ENCODE results near the gene SLC4A2. TPM values are rescaled to one million over a fixed set of nuclear protein-coding genes. Genes with fewer than 3 reads are reported as not detected.

The SLC4A2 gene
- total and polyA plus RNA-seq, 2 of the 8 experiments (the other 6 are each of a cell fraction or from before 2014, with no cell fraction given), result 72.6 to 147 TPM

- TF ChIP-seq CTCF (IDR thresholded peaks at IDR 0.05; ENCODE audit: control extremely low read depth in 1 of 3, insufficient read depth in 1 of 3, low read depth in 1 of 3, low read length in 3 of 3), result peak in 1 of 3 experiments; percentile 25; a peak in 1 of 4 replicates
- TF ChIP-seq HDAC6 (IDR thresholded peaks at IDR 0.05; ENCODE audit: low read depth, low read length), result no peak
- TF ChIP-seq NRF1 (IDR thresholded peaks at IDR 0.05; ENCODE audit: low read depth, low read length), result no peak
- TF ChIP-seq, protein P1, sequence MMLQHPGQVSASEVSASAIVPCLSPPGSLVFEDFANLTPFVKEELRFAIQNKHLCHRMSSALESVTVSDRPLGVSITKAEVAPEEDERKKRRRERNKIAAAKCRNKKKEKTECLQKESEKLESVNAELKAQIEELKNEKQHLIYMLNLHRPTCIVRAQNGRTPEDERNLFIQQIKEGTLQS (IDR thresholded peaks at IDR 0.05; ENCODE audit: insufficient read depth, low read depth, low read length), result no peak
- no peak for TF ChIP-seq SAP30 (IDR thresholded peaks at IDR 0.05; ENCODE audit: insufficient read depth, insufficient replicate concordance, low read length)
- no peak for TF ChIP-seq EGR1 (IDR thresholded peaks at IDR 0.05; ENCODE audit: borderline replicate concordance, low read depth, low read length)
- no peak for TF ChIP-seq RAD21 (IDR thresholded peaks at IDR 0.05 in 1 of 2, conservative IDR thresholded peaks at IDR 0.05 in 1 of 2; ENCODE audit: low read depth in 2 of 2, low read length in 2 of 2)
- TF ChIP-seq POLR2A (IDR thresholded peaks at IDR 0.05; ENCODE audit: control extremely low read depth in 1 of 2, low read depth in 2 of 2, low read length in 2 of 2), result no peak
- TF ChIP-seq RNF2 (IDR thresholded peaks at IDR 0.05; ENCODE audit: borderline replicate concordance, low read depth, low read length, missing control alignments, poor library complexity, severe bottlenecking), result no peak
- no peak for TF ChIP-seq SIRT6 (IDR thresholded peaks at IDR 0.05; ENCODE audit: low read length)
- TF ChIP-seq ASH2L (IDR thresholded peaks at IDR 0.05; ENCODE audit: low read length), result no peak
- TF ChIP-seq HDAC2 (IDR thresholded peaks at IDR 0.05; ENCODE audit: borderline replicate concordance in 1 of 2, low read depth in 2 of 2, low read length in 2 of 2), result no peak
- TF ChIP-seq SRF (IDR thresholded peaks at IDR 0.05; ENCODE audit: low read depth, low read length), result 0 out of 2 replicates have a peak, but pooled peaks have one; percentile 26
- no peak for TF ChIP-seq POU5F1 (IDR thresholded peaks at IDR 0.05; ENCODE audit: low read depth, low read length)
- TF ChIP-seq EZH2 (IDR thresholded peaks at IDR 0.05; ENCODE audit: low read depth, low read length, severe bottlenecking), result no peak
- TF ChIP-seq, protein P2, sequence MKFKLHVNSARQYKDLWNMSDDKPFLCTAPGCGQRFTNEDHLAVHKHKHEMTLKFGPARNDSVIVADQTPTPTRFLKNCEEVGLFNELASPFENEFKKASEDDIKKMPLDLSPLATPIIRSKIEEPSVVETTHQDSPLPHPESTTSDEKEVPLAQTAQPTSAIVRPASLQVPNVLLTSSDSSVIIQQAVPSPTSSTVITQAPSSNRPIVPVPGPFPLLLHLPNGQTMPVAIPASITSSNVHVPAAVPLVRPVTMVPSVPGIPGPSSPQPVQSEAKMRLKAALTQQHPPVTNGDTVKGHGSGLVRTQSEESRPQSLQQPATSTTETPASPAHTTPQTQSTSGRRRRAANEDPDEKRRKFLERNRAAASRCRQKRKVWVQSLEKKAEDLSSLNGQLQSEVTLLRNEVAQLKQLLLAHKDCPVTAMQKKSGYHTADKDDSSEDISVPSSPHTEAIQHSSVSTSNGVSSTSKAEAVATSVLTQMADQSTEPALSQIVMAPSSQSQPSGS (IDR thresholded peaks at IDR 0.05; ENCODE audit: low read length), result no peak
- TF ChIP-seq BACH1 (IDR thresholded peaks at IDR 0.05; ENCODE audit: low read length), result no peak
- TF ChIP-seq EP300 (IDR thresholded peaks at IDR 0.05; ENCODE audit: borderline replicate concordance in 1 of 2, low read depth in 2 of 2, low read length in 2 of 2), result no peak
Measured at GRCh38 chr7:151013733-151014497, 45.5 kb upstream of the SLC4A2 start (continued).

Data from H1 (cell line).